ENCODE results near the gene PDE2A. TPM values are rescaled to one million over a fixed set of nuclear protein-coding genes. Genes with fewer than 3 reads are reported as not detected.
A peak's percentile ranks its signal among the peaks of the same experiment; 100 is the strongest.

PDE2A gene
- total RNA-seq, 2 experiments from 2014 or later, result 4.0 to 4.5 TPM

- H3K36me3 Mint-ChIP-seq (ENCODE audit: low read depth), result no peaks in the 10 kb centered on the region
- intact Hi-C loops (cut with DNase I, micrococcal nuclease), result loop anchor here in 1 of 2 experiments (2.0 kb wide), 1 partner anchor 24 kb away; no protein-coding TSS in a partner anchor
- Histone ChIP-seq H3K4me3 (ENCODE audit: low read length) (no peak overlapping the region), H3K27me3 (ENCODE audit: control insufficient read depth in 1 of 2, insufficient read depth in 2 of 2, low read length in 2 of 2) (peaks cover 0 to 16% of the 10 kb centered on the region in 2 experiments), H3K9me3 (ENCODE audit: control insufficient read depth in 1 of 2, insufficient read depth in 1 of 2, low read length in 2 of 2) (peaks cover 0 to 4% of the 10 kb centered on the region in 2 experiments), H3K27ac (ENCODE audit: low read depth in 1 of 2, low read length in 2 of 2) (no peak overlapping the region), H3K36me3 (ENCODE audit: insufficient read depth, low read length) (no peaks in the 10 kb centered on the region), H3K4me1 (ENCODE audit: insufficient read depth, low read length) (peaks cover 12% of the 10 kb centered on the region)
- peaks cover 8% of the 10 kb centered on the region for H3K4me1 Mint-ChIP-seq (ENCODE audit: low read depth)
- DNase-seq (peak in 3 of 14 experiments; percentile 21 to 45 (median 38)), ATAC-seq (ENCODE audit: poor library complexity) (no peak)
- peaks cover 39% of the 10 kb centered on the region for H3K27me3 Mint-ChIP-seq
- no peaks in the 10 kb centered on the region for H3K9me3 Mint-ChIP-seq
- H3K27ac Mint-ChIP-seq, result no peak overlapping the region
- POLR2A ChIA-PET, result no interaction called here
- CTCF ChIA-PET, result interaction anchor here (1.0 to 1.3 kb wide), 2 partner anchors 18 to 19 kb away, joined by 3 to 4 read pairs; no protein-coding TSS in a partner anchor
- TF ChIP-seq, protein P1, sequence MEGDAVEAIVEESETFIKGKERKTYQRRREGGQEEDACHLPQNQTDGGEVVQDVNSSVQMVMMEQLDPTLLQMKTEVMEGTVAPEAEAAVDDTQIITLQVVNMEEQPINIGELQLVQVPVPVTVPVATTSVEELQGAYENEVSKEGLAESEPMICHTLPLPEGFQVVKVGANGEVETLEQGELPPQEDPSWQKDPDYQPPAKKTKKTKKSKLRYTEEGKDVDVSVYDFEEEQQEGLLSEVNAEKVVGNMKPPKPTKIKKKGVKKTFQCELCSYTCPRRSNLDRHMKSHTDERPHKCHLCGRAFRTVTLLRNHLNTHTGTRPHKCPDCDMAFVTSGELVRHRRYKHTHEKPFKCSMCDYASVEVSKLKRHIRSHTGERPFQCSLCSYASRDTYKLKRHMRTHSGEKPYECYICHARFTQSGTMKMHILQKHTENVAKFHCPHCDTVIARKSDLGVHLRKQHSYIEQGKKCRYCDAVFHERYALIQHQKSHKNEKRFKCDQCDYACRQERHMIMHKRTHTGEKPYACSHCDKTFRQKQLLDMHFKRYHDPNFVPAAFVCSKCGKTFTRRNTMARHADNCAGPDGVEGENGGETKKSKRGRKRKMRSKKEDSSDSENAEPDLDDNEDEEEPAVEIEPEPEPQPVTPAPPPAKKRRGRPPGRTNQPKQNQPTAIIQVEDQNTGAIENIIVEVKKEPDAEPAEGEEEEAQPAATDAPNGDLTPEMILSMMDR (IDR thresholded peaks at IDR 0.05), result peak; percentile 28
- no peak overlapping the region for H3K4me3 Mint-ChIP-seq
These were observed 65.2 kb downstream of the PDE2A start for GRCh38 chr11:72609045-72609444.

DNA sequence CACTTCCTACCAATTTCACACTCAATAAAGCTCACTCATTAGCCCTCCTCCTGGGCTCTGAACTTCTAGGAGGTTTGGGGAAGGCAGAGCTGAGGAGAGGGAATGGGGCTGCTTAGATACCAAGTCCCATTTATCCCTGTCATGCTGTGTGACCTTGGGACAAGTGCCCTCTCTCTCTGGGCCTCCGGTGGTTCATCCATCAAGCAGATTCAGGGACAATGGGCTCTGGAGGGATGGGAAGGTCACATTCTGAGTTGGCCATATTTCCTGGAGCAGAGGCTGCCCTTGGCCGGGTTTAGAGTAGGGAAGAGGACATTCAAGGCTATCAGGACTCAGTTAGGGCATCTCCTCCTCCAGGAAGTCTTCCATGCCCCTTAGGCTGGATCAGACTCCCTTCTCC is 66.7 kb downstream of the PDE2A start:
- Mint-ChIP-seq H3K4me1 (ENCODE audit: low read depth) (no peaks in the 10 kb centered on the region), H3K36me3 (ENCODE audit: low read depth) (no peaks in the 10 kb centered on the region), H3K9me3 (no peaks in the 10 kb centered on the region), H3K27ac (no peak overlapping the region), H3K27me3 (peaks cover 29% of the 10 kb centered on the region), H3K4me3 (no peak overlapping the region)
- Histone ChIP-seq H3K4me3 (ENCODE audit: low read length) (no peak overlapping the region), H3K9me3 (ENCODE audit: control insufficient read depth in 1 of 2, insufficient read depth in 1 of 2, low read length in 2 of 2) (peaks cover 0 to 4% of the 10 kb centered on the region in 2 experiments), H3K36me3 (ENCODE audit: insufficient read depth, low read length) (no peaks in the 10 kb centered on the region), H3K27ac (ENCODE audit: low read depth in 1 of 2, low read length in 2 of 2) (no peak overlapping the region), H3K27me3 (ENCODE audit: control insufficient read depth in 1 of 2, insufficient read depth in 2 of 2, low read length in 2 of 2) (peaks cover 0 to 11% of the 10 kb centered on the region in 2 experiments), H3K4me1 (ENCODE audit: insufficient read depth, low read length) (peaks cover 6% of the 10 kb centered on the region)
- ChIA-PET CTCF (no interaction called here), POLR2A (no interaction called here)
- ATAC-seq (ENCODE audit: poor library complexity) (no peak), DNase-seq (no peak)
- TF ChIP-seq, protein P1 (IDR thresholded peaks at IDR 0.05), result no peak
- intact Hi-C loops (cut with DNase I, micrococcal nuclease), result no loop called here

DNA sequence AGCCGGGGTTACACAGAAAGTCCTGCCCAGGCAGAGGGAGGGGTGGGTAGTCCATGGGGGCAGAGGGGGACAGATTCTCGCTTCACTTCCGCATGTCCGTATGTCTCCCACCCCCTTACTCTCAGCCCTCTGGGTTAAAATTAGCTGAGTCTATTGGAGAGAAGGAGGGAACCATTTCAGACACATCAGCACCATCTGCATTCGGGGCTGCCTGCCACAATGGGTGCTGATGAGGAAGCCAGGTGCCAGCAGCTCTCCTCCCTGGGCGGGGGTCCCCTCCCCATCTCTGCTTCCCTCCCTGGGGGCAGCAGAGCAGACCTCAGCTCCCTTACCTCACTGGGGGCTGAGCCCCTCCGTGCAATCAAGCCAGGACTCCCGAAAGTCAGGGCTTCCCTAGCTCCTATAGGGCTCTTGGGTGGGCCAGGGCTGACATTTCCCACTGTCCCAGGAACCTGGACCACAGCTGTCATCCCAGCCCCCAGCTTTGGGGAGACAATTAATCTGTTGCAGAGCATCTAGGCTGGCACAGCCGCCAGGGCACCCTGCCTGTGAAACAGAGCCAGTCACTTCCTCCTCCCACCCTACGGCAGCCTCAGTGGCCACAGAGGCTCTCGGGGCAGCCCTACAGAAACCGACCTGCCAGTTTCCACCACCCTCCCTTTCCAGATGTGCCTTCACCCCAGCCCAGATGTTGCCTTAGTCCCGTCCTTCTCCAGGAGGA is 67.3 kb downstream of the PDE2A start:
- CTCF ChIA-PET, result no interaction called here
- peaks cover 25% of the 10 kb centered on the region for H3K27me3 Mint-ChIP-seq

More for the DNA sequence above, 67.3 kb downstream of the PDE2A start:
- no peak for ATAC-seq (ENCODE audit: poor library complexity)
- no peak overlapping the region for H3K4me3 Mint-ChIP-seq
- H3K4me1 Mint-ChIP-seq (ENCODE audit: low read depth), result no peaks in the 10 kb centered on the region
- H3K4me1 ChIP-seq (ENCODE audit: insufficient read depth, low read length), result peaks cover 5% of the 10 kb centered on the region
- H3K27me3 ChIP-seq (ENCODE audit: control insufficient read depth in 1 of 2, insufficient read depth in 2 of 2, low read length in 2 of 2), result peaks cover 0 to 14% of the 10 kb centered on the region in 2 experiments
- intact Hi-C loops (cut with DNase I, micrococcal nuclease), result no loop called here
- no peaks in the 10 kb centered on the region for H3K9me3 Mint-ChIP-seq
- no peak overlapping the region for H3K27ac ChIP-seq (ENCODE audit: low read depth in 1 of 2, low read length in 2 of 2)
- peaks cover 0 to 4% of the 10 kb centered on the region in 2 experiments for H3K9me3 ChIP-seq (ENCODE audit: control insufficient read depth in 1 of 2, insufficient read depth in 1 of 2, low read length in 2 of 2)
- no peak overlapping the region for H3K27ac Mint-ChIP-seq
- H3K36me3 Mint-ChIP-seq (ENCODE audit: low read depth), result no peaks in the 10 kb centered on the region
- no peak overlapping the region for H3K4me3 ChIP-seq (ENCODE audit: low read length)
- H3K36me3 ChIP-seq (ENCODE audit: insufficient read depth, low read length), result no peaks in the 10 kb centered on the region
- TF ChIP-seq, protein P1 (IDR thresholded peaks at IDR 0.05), result no peak
- POLR2A ChIA-PET, result no interaction called here
- DNase-seq, result no peak

Data from CD4-positive, alpha-beta T cell (primary cell).